ENCODE data around the gene TYRO3.

Gene TYRO3

GRCh38 chr15:41530363-41530956, 28.6 kb upstream of the TYRO3 start:
- no peak overlapping the region for H3K27ac ChIP-seq (ENCODE audit: low read length)
- no peaks in the 10 kb centered on the region for H3K9me3 ChIP-seq (ENCODE audit: control insufficient read depth, low read depth, low read length)
- H3K4me1 ChIP-seq (ENCODE audit: control insufficient read depth, low read depth, low read length) = no peaks in the 10 kb centered on the region
- H3K36me3 ChIP-seq (ENCODE audit: control insufficient read depth, low read depth, low read length) = peaks cover 74% of the 10 kb centered on the region
- no peaks in the 10 kb centered on the region for H3K27me3 ChIP-seq (ENCODE audit: control insufficient read depth, insufficient read depth, low read length)
- H3K9ac ChIP-seq (ENCODE audit: low read length) = no peak overlapping the region
- H3K4me3 ChIP-seq (ENCODE audit: low read length) = no peak overlapping the region

- Histone ChIP-seq H3K4me1 (ENCODE audit: control insufficient read depth, low read depth, low read length) (no peaks in the 10 kb centered on the region), H3K9ac (ENCODE audit: low read length) (no peak overlapping the region), H3K36me3 (ENCODE audit: control insufficient read depth, low read depth, low read length) (peaks cover 43% of the 10 kb centered on the region), H3K9me3 (ENCODE audit: control insufficient read depth, low read depth, low read length) (no peaks in the 10 kb centered on the region), H3K4me3 (ENCODE audit: low read length) (no peak overlapping the region), H3K27me3 (ENCODE audit: control insufficient read depth, insufficient read depth, low read length) (no peaks in the 10 kb centered on the region), H3K27ac (ENCODE audit: low read length) (no peak overlapping the region)
Measured at GRCh38 chr15:41535544-41535943, 23.5 kb upstream of the TYRO3 start.

- Histone ChIP-seq H3K4me1 (ENCODE audit: control insufficient read depth, low read depth, low read length) (no peaks in the 10 kb centered on the region), H3K4me3 (ENCODE audit: low read length) (no peak overlapping the region), H3K27ac (ENCODE audit: low read length) (no peak overlapping the region), H3K9ac (ENCODE audit: low read length) (no peak overlapping the region), H3K27me3 (ENCODE audit: control insufficient read depth, insufficient read depth, low read length) (no peaks in the 10 kb centered on the region), H3K36me3 (ENCODE audit: control insufficient read depth, low read depth, low read length) (peaks cover 43% of the 10 kb centered on the region), H3K9me3 (ENCODE audit: control insufficient read depth, low read depth, low read length) (no peaks in the 10 kb centered on the region)
Measured at GRCh38 chr15:41536866-41537265, 22.1 kb upstream of the TYRO3 start.

GRCh38 chr15:41543521-41543870, 15.5 kb upstream of the TYRO3 start:
- H3K27me3 ChIP-seq (ENCODE audit: control insufficient read depth, insufficient read depth, low read length) = no peaks in the 10 kb centered on the region
- H3K27ac ChIP-seq (ENCODE audit: low read length) = peak overlapping the region; percentile 76
- H3K9me3 ChIP-seq (ENCODE audit: control insufficient read depth, low read depth, low read length) = no peaks in the 10 kb centered on the region
- no peaks in the 10 kb centered on the region for H3K4me1 ChIP-seq (ENCODE audit: control insufficient read depth, low read depth, low read length)
- no peaks in the 10 kb centered on the region for H3K36me3 ChIP-seq (ENCODE audit: control insufficient read depth, low read depth, low read length)
- peak overlapping the region; percentile 90 for H3K4me3 ChIP-seq (ENCODE audit: low read length)
- H3K9ac ChIP-seq (ENCODE audit: low read length) = peak overlapping the region; percentile 91

GRCh38 chr15:41544650-41545015, 14.4 kb upstream of the TYRO3 start:
- Histone ChIP-seq H3K27me3 (ENCODE audit: control insufficient read depth, insufficient read depth, low read length) (no peaks in the 10 kb centered on the region), H3K36me3 (ENCODE audit: control insufficient read depth, low read depth, low read length) (no peaks in the 10 kb centered on the region), H3K27ac (ENCODE audit: low read length) (no peak overlapping the region), H3K4me3 (ENCODE audit: low read length) (peak overlapping the region; percentile 90), H3K9ac (ENCODE audit: low read length) (no peak overlapping the region), H3K9me3 (ENCODE audit: control insufficient read depth, low read depth, low read length) (no peaks in the 10 kb centered on the region), H3K4me1 (ENCODE audit: control insufficient read depth, low read depth, low read length) (no peaks in the 10 kb centered on the region)

- no peaks in the 10 kb centered on the region for H3K36me3 ChIP-seq (ENCODE audit: control insufficient read depth, low read depth, low read length)
- no peaks in the 10 kb centered on the region for H3K4me1 ChIP-seq (ENCODE audit: control insufficient read depth, low read depth, low read length)
- H3K27me3 ChIP-seq (ENCODE audit: control insufficient read depth, insufficient read depth, low read length) = no peaks in the 10 kb centered on the region
- H3K9me3 ChIP-seq (ENCODE audit: control insufficient read depth, low read depth, low read length) = no peaks in the 10 kb centered on the region
- no peak overlapping the region for H3K9ac ChIP-seq (ENCODE audit: low read length)
- H3K4me3 ChIP-seq (ENCODE audit: low read length) = no peak overlapping the region
- H3K27ac ChIP-seq (ENCODE audit: low read length) = no peak overlapping the region
Measured at GRCh38 chr15:41545218-41545617, 13.8 kb upstream of the TYRO3 start.

GRCh38 chr15:41546851-41547786, 11.9 kb upstream of the TYRO3 start:
- no peaks in the 10 kb centered on the region for H3K9me3 ChIP-seq (ENCODE audit: control insufficient read depth, low read depth, low read length)
- H3K4me1 ChIP-seq (ENCODE audit: control insufficient read depth, low read depth, low read length) = no peaks in the 10 kb centered on the region
- no peaks in the 10 kb centered on the region for H3K27me3 ChIP-seq (ENCODE audit: control insufficient read depth, insufficient read depth, low read length)
- H3K4me3 ChIP-seq (ENCODE audit: low read length) = no peak overlapping the region
- no peaks in the 10 kb centered on the region for H3K36me3 ChIP-seq (ENCODE audit: control insufficient read depth, low read depth, low read length)
- H3K9ac ChIP-seq (ENCODE audit: low read length) = no peak overlapping the region
- H3K27ac ChIP-seq (ENCODE audit: low read length) = no peak overlapping the region

- H3K27ac ChIP-seq (ENCODE audit: low read length) = no peak overlapping the region
- no peak overlapping the region for H3K9ac ChIP-seq (ENCODE audit: low read length)
- no peaks in the 10 kb centered on the region for H3K9me3 ChIP-seq (ENCODE audit: control insufficient read depth, low read depth, low read length)
- H3K4me1 ChIP-seq (ENCODE audit: control insufficient read depth, low read depth, low read length) = no peaks in the 10 kb centered on the region
- H3K4me3 ChIP-seq (ENCODE audit: low read length) = no peak overlapping the region
- H3K36me3 ChIP-seq (ENCODE audit: control insufficient read depth, low read depth, low read length) = no peaks in the 10 kb centered on the region
- H3K27me3 ChIP-seq (ENCODE audit: control insufficient read depth, insufficient read depth, low read length) = no peaks in the 10 kb centered on the region
Measured at GRCh38 chr15:41550066-41550775, 8.8 kb upstream of the TYRO3 start.

GRCh38 chr15:41553731-41554130, 5.3 kb upstream of the TYRO3 start:
- Histone ChIP-seq H3K36me3 (ENCODE audit: control insufficient read depth, low read depth, low read length) (no peaks in the 10 kb centered on the region), H3K9me3 (ENCODE audit: control insufficient read depth, low read depth, low read length) (no peaks in the 10 kb centered on the region), H3K9ac (ENCODE audit: low read length) (no peak overlapping the region), H3K4me1 (ENCODE audit: control insufficient read depth, low read depth, low read length) (peaks cover 6% of the 10 kb centered on the region), H3K27ac (ENCODE audit: low read length) (no peak overlapping the region), H3K4me3 (ENCODE audit: low read length) (no peak overlapping the region), H3K27me3 (ENCODE audit: control insufficient read depth, insufficient read depth, low read length) (no peaks in the 10 kb centered on the region)

- H3K27ac ChIP-seq (ENCODE audit: low read length) = no peak overlapping the region
- no peak overlapping the region for H3K9ac ChIP-seq (ENCODE audit: low read length)
Measured at GRCh38 chr15:41554343-41554742, 4.7 kb upstream of the TYRO3 start.

GRCh38 chr15:41554915-41555314, 4.1 kb upstream of the TYRO3 start:
- no peak overlapping the region for H3K4me3 ChIP-seq (ENCODE audit: low read length)
- no peak overlapping the region for H3K9ac ChIP-seq (ENCODE audit: low read length)
- peaks cover 6% of the 10 kb centered on the region for H3K4me1 ChIP-seq (ENCODE audit: control insufficient read depth, low read depth, low read length)
- no peaks in the 10 kb centered on the region for H3K36me3 ChIP-seq (ENCODE audit: control insufficient read depth, low read depth, low read length)
- H3K9me3 ChIP-seq (ENCODE audit: control insufficient read depth, low read depth, low read length) = no peaks in the 10 kb centered on the region
- H3K27me3 ChIP-seq (ENCODE audit: control insufficient read depth, insufficient read depth, low read length) = peaks cover 2% of the 10 kb centered on the region
- no peak overlapping the region for H3K27ac ChIP-seq (ENCODE audit: low read length)

More at GRCh38 chr15:41554343-41554742, 4.7 kb upstream of the TYRO3 start:
- peaks cover 6% of the 10 kb centered on the region for H3K4me1 ChIP-seq (ENCODE audit: control insufficient read depth, low read depth, low read length)
- H3K36me3 ChIP-seq (ENCODE audit: control insufficient read depth, low read depth, low read length) = no peaks in the 10 kb centered on the region
- no peak overlapping the region for H3K4me3 ChIP-seq (ENCODE audit: low read length)
- no peaks in the 10 kb centered on the region for H3K27me3 ChIP-seq (ENCODE audit: control insufficient read depth, insufficient read depth, low read length)
- H3K9me3 ChIP-seq (ENCODE audit: control insufficient read depth, low read depth, low read length) = no peaks in the 10 kb centered on the region
